ENCODE measurements around the gene VSIG2.

VSIG2 gene

GRCh38 chr11:124745270-124745834 is 6.7 kb downstream of the VSIG2 start:
- peak; percentile 19 for ATAC-seq
- Mint-ChIP-seq H3K9me3 (no peaks in the 10 kb centered on the region), H3K4me1 (peaks cover 28% of the 10 kb centered on the region), H3K27ac (no peak overlapping the region), H3K4me3 (peak overlapping the region; percentile 86 to 96), H3K27me3 (peaks cover 23% of the 10 kb centered on the region)
- no peak for DNase-seq

- DNase-seq: no peak
- H3K27me3 Mint-ChIP-seq: peaks cover 32% of the 10 kb centered on the region
- H3K4me1 Mint-ChIP-seq: peaks cover 36% of the 10 kb centered on the region
- H3K9me3 Mint-ChIP-seq: no peaks in the 10 kb centered on the region
- no peak for ATAC-seq
- H3K27ac Mint-ChIP-seq: no peak overlapping the region
- H3K4me3 Mint-ChIP-seq: no peak overlapping the region
These were observed 9.0 kb downstream of the VSIG2 start for GRCh38 chr11:124743050-124743449.

GRCh38 chr11:124742555-124742954 is 9.5 kb downstream of the VSIG2 start:
- peaks cover 32% of the 10 kb centered on the region for H3K27me3 Mint-ChIP-seq
- H3K4me1 Mint-ChIP-seq: peaks cover 36% of the 10 kb centered on the region
- H3K4me3 Mint-ChIP-seq: no peak overlapping the region
- no peak overlapping the region for H3K27ac Mint-ChIP-seq
- no peaks in the 10 kb centered on the region for H3K9me3 Mint-ChIP-seq
- no peak for ATAC-seq
- no peak for DNase-seq

- Mint-ChIP-seq H3K27ac (peak overlapping the region in 1 of 2 donors; percentile 55), H3K4me1 (peaks cover 35% of the 10 kb centered on the region), H3K4me3 (peak overlapping the region; percentile 84 to 93), H3K9me3 (no peaks in the 10 kb centered on the region), H3K27me3 (peaks cover 44% of the 10 kb centered on the region)
- peak; percentile 61 for ATAC-seq
- peak in 1 of 2 donors; percentile 71 for DNase-seq
These were observed 11.7 kb downstream of the VSIG2 start for GRCh38 chr11:124740277-124740882.

GRCh38 chr11:124739479-124740276 is 12.4 kb downstream of the VSIG2 start, which contains the start of gene NRGN:
Gene NRGN (plus strand): TSS chr11:124739942. CDS start chr11:124740085, 143 bp downstream.
- ATAC-seq (peak; percentile 91), DNase-seq (peak; percentile 80 to 84)
- peak within 1 kb of the TSS; percentile 55 to 62 for H3K27ac Mint-ChIP-seq

GRCh38 chr11:124738713-124739478 is 13.2 kb downstream of the VSIG2 start:
- Mint-ChIP-seq H3K27ac (no peak overlapping the region), H3K27me3 (peaks cover 47% of the 10 kb centered on the region), H3K4me3 (peak overlapping the region; percentile 84 to 93), H3K4me1 (peaks cover 30% of the 10 kb centered on the region), H3K9me3 (no peaks in the 10 kb centered on the region)
- ATAC-seq (no peak), DNase-seq (no peak)

More at GRCh38 chr11:124739479-124740276, 12.4 kb downstream of the VSIG2 start, which contains the start of gene NRGN:
- Mint-ChIP-seq H3K4me1 (peaks cover 30% of the 10 kb centered on the region), H3K4me3 (peak within 1 kb of the TSS; percentile 84 to 93), H3K27me3 (peaks cover 47% of the 10 kb centered on the region), H3K9me3 (no peaks in the 10 kb centered on the region)

- H3K27ac Mint-ChIP-seq: no peak overlapping the region
- no peak overlapping the region for H3K4me3 Mint-ChIP-seq
- H3K4me1 Mint-ChIP-seq: peaks cover 30% of the 10 kb centered on the region
- no peak for DNase-seq
- H3K27me3 Mint-ChIP-seq: peaks cover 47% of the 10 kb centered on the region
- H3K9me3 Mint-ChIP-seq: no peaks in the 10 kb centered on the region
- no peak for ATAC-seq
These were observed 14.3 kb downstream of the VSIG2 start for GRCh38 chr11:124737638-124738305.

- Mint-ChIP-seq H3K9me3 (no peaks in the 10 kb centered on the region), H3K4me1 (peaks cover 30% of the 10 kb centered on the region), H3K27me3 (peaks cover 43% of the 10 kb centered on the region), H3K27ac (no peak overlapping the region), H3K4me3 (no peak overlapping the region)
- ATAC-seq (no peak), DNase-seq (no peak)
These were observed 15.3 kb downstream of the VSIG2 start for GRCh38 chr11:124736736-124737135.

- ATAC-seq: no peak
- Mint-ChIP-seq H3K4me3 (no peak overlapping the region), H3K27ac (no peak overlapping the region), H3K4me1 (no peaks in the 10 kb centered on the region), H3K27me3 (peaks cover 15% of the 10 kb centered on the region), H3K9me3 (no peaks in the 10 kb centered on the region)
- DNase-seq: no peak
These were observed 19.8 kb downstream of the VSIG2 start for GRCh38 chr11:124732230-124732629.

GRCh38 chr11:124729571-124729970 is 22.5 kb downstream of the VSIG2 start:
- ATAC-seq (no peak), DNase-seq (no peak)
- Mint-ChIP-seq H3K27me3 (peaks cover 18% of the 10 kb centered on the region), H3K4me1 (peaks cover 13% of the 10 kb centered on the region), H3K27ac (no peak overlapping the region), H3K4me3 (no peak overlapping the region), H3K9me3 (no peaks in the 10 kb centered on the region)

- peaks cover 23% of the 10 kb centered on the region for H3K27me3 Mint-ChIP-seq
- ATAC-seq (no peak), DNase-seq (no peak)
- H3K4me3 Mint-ChIP-seq: no peak overlapping the region
- H3K9me3 Mint-ChIP-seq: no peaks in the 10 kb centered on the region
- peaks cover 20% of the 10 kb centered on the region for H3K4me1 Mint-ChIP-seq
- no peak overlapping the region for H3K27ac Mint-ChIP-seq
These were observed 23.9 kb downstream of the VSIG2 start for GRCh38 chr11:124728134-124728533.

GRCh38 chr11:124727474-124727873 is 24.6 kb downstream of the VSIG2 start:
- DNase-seq (no peak), ATAC-seq (no peak)
- Mint-ChIP-seq H3K4me1 (peaks cover 22% of the 10 kb centered on the region), H3K27me3 (peaks cover 30% of the 10 kb centered on the region), H3K27ac (no peak overlapping the region), H3K9me3 (no peaks in the 10 kb centered on the region), H3K4me3 (no peak overlapping the region)

- Mint-ChIP-seq H3K4me3 (no peak overlapping the region), H3K4me1 (peaks cover 31% of the 10 kb centered on the region), H3K27ac (no peak overlapping the region), H3K27me3 (peaks cover 48% of the 10 kb centered on the region), H3K9me3 (no peaks in the 10 kb centered on the region)
- no peak for DNase-seq
- no peak for ATAC-seq
These were observed 26.3 kb downstream of the VSIG2 start for GRCh38 chr11:124725719-124726105.

- Mint-ChIP-seq H3K9me3 (no peaks in the 10 kb centered on the region), H3K4me1 (peaks cover 31% of the 10 kb centered on the region), H3K27me3 (peaks cover 50% of the 10 kb centered on the region), H3K27ac (no peak overlapping the region), H3K4me3 (no peak overlapping the region)
- ATAC-seq (no peak), DNase-seq (no peak)
These were observed 26.9 kb downstream of the VSIG2 start for GRCh38 chr11:124724979-124725718.
